GM19328 (cell line): ENCODE data around the gene MATK.

Source experiments
- ATAC-seq: cut with Tn5 transposase; IDR thresholded peaks from one replicate; pipeline ENCODE4 v1.9.1; 2021; ENCODE audit warnings: mild to moderate bottlenecking, moderate library complexity; ENCODE audit not compliant: unreplicated experiment

Gene MATK

DNA sequence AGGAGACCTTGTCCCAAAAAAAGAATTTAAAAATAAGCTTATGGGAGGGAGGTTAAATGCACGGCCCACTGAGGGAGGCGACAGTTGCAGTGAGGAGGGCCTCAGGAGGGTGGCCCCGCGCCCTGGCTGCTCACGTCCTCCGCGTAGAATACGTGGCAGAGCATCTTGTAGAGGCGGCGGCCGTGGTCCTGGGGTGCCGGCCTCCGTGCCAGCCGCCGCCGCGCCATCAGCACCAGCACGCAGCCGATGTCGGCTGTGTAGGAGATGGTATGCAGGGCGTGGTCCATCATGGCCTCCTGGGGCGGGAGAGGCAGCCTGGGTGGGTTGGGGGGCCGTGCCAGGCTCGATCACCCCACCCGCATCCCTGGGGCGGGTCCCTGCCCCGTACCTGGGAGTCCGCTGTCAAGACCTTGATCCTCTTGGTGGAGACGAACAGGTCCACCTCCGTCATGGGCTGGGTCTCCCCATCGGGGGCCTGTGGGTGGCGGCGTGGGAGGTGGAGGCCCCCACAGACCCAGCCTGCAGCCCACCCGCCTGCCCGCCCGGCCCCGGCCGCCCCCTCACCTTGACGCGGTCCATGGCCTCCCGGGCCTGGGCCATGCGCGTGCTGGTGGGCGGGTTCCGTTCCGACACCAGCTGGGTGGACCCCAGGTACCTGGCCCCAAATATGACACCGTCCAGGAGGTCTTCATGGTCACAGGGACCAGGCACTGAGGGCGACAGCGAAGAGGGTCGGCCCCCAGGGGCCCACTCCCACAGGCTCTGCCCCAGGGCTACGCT, 32.4 kb downstream of the MATK start:
- ATAC-seq, result no peak

GRCh38 chr19:3752492-3752891, 33.7 kb downstream of the MATK start:
- ATAC-seq, result no peak

- no peak for ATAC-seq
Measured at GRCh38 chr19:3751236-3751635, 34.9 kb downstream of the MATK start.

- no peak for ATAC-seq
Measured at GRCh38 chr19:3750211-3750610, 36.0 kb downstream of the MATK start.

DNA sequence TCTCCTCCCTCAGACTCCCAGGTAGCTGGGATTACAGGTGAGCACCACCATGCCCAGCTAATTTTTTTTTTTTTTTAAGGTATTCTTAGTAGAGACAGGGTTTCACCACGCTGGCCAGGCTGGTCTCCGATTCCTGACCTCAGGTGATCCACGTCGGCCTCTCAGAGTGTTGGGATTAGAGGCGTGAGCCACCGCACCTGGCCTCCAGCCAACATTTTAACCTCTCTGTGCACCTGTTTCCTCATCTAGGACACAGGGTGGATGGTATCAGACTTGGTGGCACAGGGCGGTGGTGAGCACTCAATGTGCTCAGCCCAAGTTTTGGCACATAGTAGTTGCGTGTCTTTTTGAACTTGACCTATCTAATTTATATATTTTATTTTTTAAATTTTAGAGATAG, 37.2 kb downstream of the MATK start:
- no peak for ATAC-seq

DNA sequence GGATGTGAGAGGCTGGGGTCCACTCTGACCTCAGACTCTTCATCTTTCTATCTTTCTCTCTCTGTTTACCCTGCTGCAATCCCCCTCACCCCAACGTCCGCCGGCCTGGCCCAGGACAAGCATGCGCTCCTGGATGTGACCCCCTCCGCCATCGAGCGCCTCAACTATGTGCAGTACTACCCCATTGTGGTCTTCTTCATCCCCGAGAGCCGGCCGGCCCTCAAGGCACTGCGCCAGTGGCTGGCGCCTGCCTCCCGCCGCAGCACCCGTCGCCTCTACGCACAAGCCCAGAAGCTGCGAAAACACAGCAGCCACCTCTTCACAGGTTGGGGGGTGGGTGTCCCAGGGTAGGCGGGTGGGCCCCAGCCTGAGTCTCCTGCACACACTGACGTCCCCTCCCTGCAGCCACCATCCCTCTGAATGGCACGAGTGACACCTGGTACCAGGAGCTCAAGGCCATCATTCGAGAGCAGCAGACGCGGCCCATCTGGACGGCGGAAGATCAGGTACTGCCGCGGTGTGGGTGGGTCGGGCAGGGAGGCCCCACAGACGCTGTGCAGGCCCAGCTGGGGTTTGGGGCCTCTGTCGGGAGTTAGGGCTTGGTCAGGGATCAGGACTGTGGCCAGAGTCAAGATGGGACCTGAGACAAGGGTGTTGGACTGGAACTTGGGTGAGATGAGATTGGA, 39.7 kb downstream of the MATK start:
- ATAC-seq, result no peak

DNA sequence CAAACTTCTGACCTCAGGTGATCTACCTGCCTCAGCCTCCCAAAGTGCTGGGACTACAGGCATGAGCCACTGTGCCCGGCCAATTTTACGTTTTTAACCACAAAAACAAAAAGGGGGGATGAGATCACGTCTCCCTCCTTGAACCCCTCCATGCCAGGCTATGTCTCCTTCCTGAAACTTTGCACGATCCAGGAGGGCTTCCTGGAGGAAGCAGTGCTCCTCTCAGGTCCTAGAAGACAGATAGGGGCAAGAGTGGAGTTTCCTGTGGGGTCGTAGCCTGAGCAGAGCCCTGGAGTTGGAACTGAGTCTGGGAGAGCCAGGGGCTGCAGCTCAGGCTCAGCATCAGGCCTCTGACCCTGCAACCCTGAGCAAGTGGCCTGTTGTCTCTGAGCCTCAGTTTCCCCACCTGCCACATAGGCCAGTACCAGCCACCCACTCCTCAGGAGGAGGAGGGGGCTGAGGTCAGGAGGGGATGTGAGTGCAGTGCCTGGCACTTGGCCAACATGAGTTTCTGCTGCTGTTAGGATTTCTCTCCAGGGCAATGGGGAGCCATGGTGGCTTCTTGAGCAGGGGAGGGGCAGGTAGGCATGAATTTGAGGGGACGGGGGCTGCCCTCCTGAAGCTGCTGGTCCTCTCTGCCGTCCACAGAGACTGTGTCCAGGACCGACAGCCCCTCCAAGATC, 40.7 kb downstream of the MATK start:
- no peak for ATAC-seq

GRCh38 chr19:3743486-3743885, 42.7 kb downstream of the MATK start:
- ATAC-seq, result no peak

- ATAC-seq, result no peak
Measured at GRCh38 chr19:3740431-3740830, 45.8 kb downstream of the MATK start.

- no peak for ATAC-seq
Measured at GRCh38 chr19:3738477-3739220, 47.5 kb downstream of the MATK start.

DNA sequence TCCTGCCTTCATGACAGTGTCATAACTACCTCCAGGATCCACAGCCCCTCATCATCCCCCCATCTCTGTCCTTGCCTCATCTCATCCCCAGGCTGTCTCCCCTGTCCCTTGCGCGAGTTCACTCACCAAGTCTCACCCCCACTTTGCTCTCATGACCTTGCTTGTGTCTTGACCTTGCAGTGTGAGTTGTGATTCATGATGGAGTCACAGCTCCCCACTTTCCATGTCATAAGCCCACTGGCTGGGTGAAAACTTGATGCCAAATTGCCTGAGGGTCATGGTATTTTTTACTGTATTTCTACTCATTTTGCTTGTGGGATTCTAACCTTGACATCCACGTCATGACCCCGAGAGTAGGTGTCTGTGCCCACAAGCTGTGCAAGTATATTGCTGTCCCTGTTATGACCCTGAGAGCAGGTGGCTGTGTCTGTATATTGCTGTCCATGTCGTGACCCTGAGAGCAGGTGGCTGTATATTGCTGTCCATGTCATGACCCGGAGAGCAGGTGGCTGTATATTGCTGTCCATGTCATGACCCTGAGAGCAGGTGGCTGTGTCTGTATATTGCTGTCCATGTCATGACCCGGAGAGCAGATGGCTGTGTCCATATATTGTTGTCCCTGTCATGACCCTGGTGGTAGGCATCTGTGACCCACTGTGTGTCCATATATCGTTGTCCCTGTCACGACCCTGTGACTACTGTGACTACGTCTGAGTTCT, 48.5 kb downstream of the MATK start:
- ATAC-seq, result no peak

GRCh38 chr19:3736106-3736724, 50.0 kb downstream of the MATK start:
- no peak for ATAC-seq

DNA sequence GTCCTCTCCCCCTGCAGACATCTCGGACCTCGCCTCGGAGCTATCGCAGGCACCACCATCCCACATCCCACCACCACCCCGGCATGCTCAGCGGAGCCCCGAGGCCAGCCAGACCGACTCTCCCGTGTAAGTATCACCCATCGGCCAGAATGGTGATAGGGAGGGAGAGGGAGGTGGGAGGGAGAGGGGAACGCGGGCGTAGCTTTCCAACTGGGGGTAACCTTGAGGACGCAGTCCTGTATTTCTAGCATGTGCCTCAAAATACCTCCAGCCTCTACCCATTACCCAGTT, 51.9 kb downstream of the MATK start:
- ATAC-seq, result no peak

- no peak for ATAC-seq
Measured at GRCh38 chr19:3733549-3734309, 52.5 kb downstream of the MATK start.

DNA sequence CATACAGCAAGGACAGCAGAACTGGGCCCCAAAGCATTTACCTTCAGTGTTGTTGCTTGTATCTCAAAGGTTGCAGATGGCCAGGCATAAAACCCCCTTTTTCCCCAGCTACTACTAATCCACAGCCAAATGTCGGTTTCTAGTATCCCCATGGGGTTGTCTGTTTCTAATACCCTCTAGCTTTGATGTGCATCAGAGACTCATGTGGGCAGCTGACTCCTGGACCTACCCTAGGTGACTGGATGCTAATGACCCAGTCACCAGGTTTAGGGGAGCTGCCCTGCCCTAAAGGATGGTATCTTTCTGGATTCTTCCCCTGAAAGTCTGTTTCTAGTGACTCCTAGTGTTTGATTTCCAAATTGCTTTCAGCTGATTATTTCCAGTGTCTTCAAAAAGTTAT, 54.1 kb downstream of the MATK start:
- ATAC-seq, result no peak

- ATAC-seq, result no peak
Measured at GRCh38 chr19:3730457-3730958, 55.7 kb downstream of the MATK start.
